Common myeloid progenitor, CD34-positive (primary cell): ENCODE measurements around the gene C9orf152.

ENCODE experiments used
- CTCF ChIA-PET: fragments of 350-600 bp; sonication (Branson Sonifier 250); formaldehyde crosslinking; loops from one replicate; lab custom pipeline; 2021; ENCODE audit warnings: antibody characterized with exemption; lab: Charles Lee
- POLR2A ChIA-PET: fragments of 350-600 bp; sonication (Branson Sonifier 250); formaldehyde crosslinking; loops from one replicate; lab custom pipeline; 2021; ENCODE audit warnings: antibody characterized with exemption; lab: Charles Lee
- DNase-seq, 3 donors: peaks; one replicate each; pipeline versions ENCODE4 v3.0.0 to v3.0.0-alpha.2; 2013
- H3K27ac ChIP-seq, 2 experiments: 1 replicate in 1 of 2; 2 replicates in 1 of 2; pipeline ENCODE4 v1.7.0; 2013; ENCODE audit warnings: inconsistent platforms in 2 of 2, low read length in 2 of 2, mild to moderate bottlenecking in 2 of 2, low read depth in 1 of 2, moderate library complexity in 1 of 2; ENCODE audit not compliant: severe bottlenecking in 2 of 2, insufficient read depth in 1 of 2, poor library complexity in 1 of 2
- H3K27me3 ChIP-seq, 5 experiments: replicated peaks in 2 of 5; 1 replicate in 3 of 5; 2 replicates in 2 of 5; pipeline versions ENCODE4 v1.6.1 to v1.7.0; 2013; ENCODE audit warnings: low read length in 4 of 5, mild to moderate bottlenecking in 2 of 5, moderate library complexity in 2 of 5, inconsistent platforms in 1 of 5; ENCODE audit not compliant: insufficient read depth in 5 of 5, control insufficient read depth in 4 of 5
- H3K36me3 ChIP-seq, 4 experiments: 1 replicate in 2 of 4; 2 replicates in 2 of 4; pipeline versions ENCODE4 v1.6.1 to v1.7.0; 2013; ENCODE audit warnings: low read length in 3 of 4, control low read depth in 1 of 4, mild to moderate bottlenecking in 1 of 4; ENCODE audit not compliant: control insufficient read depth in 4 of 4, insufficient read depth in 4 of 4
- H3K4me1 ChIP-seq, 4 experiments: 1 replicate in 3 of 4; 2 replicates in 1 of 4; pipeline versions ENCODE4 v1.6.1 to v1.7.1; 2013; ENCODE audit warnings: low read length in 3 of 4, mild to moderate bottlenecking in 3 of 4, control low read depth in 1 of 4, inconsistent platforms in 1 of 4, moderate library complexity in 1 of 4; ENCODE audit not compliant: control insufficient read depth in 4 of 4, insufficient read depth in 4 of 4; ENCODE audit errors: control extremely low read depth in 1 of 4
- H3K4me3 ChIP-seq, 7 experiments: 1 replicate in 4 of 7; 2 replicates in 3 of 7; pipeline versions ENCODE4 v1.5.1 to v1.7.0; 2013; ENCODE audit warnings: mild to moderate bottlenecking in 7 of 7, low read length in 6 of 7, moderate library complexity in 6 of 7, inconsistent platforms in 2 of 7, low read depth in 2 of 7, control low read depth in 1 of 7; ENCODE audit not compliant: insufficient read depth in 4 of 7, control insufficient read depth in 1 of 7; ENCODE audit errors: extremely low read depth in 1 of 7
- H3K9me3 ChIP-seq, 5 experiments: 1 replicate in 4 of 5; 2 replicates in 1 of 5; pipeline versions ENCODE4 v1.6.1 to v1.7.1; 2013; ENCODE audit warnings: low read length in 4 of 5, mild to moderate bottlenecking in 2 of 5, inconsistent platforms in 1 of 5, low read depth in 1 of 5, moderate library complexity in 1 of 5; ENCODE audit not compliant: control insufficient read depth in 4 of 5, insufficient read depth in 2 of 5; ENCODE audit errors: control extremely low read depth in 1 of 5
- WGBS: methylation state at CpG from one replicate; pipeline ENCODE4 v1.1.5; 2013; ENCODE audit not compliant: insufficient coverage; 5-methylcytosine and 5-hydroxymethylcytosine counted together

C9orf152 gene

DNA sequence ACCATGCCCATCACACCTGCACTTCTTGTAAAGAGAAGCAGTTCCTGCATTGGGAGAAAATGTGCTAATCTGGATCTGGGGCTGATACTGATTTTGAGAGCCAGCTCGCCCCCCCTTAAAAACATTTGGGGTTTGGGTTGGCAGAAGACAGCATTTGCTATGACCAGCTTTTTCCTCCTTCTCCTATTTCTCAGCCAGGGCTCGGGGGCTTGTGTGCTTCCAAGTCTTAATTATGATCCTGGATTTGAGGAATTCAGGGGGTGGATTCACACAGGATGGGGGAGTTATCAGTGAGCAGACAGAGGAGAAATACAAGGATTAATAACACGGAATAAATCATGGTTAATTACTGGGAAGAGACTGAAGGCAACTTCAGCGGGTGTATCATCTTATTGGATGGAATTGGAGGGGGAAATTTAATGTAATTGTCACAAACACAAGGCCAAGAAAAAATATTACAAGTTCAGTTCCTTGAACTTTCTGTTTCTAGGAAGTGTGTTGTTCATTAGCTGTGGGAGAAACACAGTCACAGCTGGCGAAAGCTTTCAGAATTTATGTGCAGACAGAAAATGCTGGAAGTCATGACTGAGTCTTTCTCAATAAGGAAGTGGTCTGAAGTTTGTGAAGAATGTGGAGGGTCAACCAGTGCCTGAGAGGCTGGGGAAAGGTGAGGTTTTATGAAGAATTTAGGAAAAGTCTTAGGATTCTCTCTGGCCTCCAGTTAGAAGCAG is 15.3 kb downstream of the C9orf152 start:
- Histone ChIP-seq H3K4me3 (peak overlapping the region in 1 of 7 experiments; percentile 1), H3K27me3 (no peaks in the 10 kb centered on the region), H3K27ac (no peak overlapping the region)

DNA sequence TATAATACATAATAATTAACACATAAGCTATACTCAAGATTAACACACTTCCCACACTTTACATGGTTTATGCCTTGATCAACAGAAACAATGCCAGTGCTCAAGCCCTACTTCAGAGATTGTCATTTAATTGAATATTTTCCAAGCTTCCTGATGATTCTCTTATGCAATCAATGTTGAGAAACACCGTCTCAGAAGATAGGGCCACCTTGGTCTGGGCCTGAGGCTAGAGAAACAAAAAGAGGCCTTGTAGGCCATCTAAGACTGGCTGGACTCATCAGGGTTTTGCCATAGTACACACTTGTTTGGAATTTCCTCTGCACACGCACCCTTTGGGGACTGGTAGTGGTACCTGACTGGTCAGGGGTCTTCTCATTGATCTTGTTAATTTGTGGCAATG is 16.3 kb downstream of the C9orf152 start:
- no peaks in the 10 kb centered on the region for H3K36me3 ChIP-seq
- no peak overlapping the region for H3K27ac ChIP-seq
- 100% methylated on average over 1 of the region's 2 CpGs for WGBS
- POLR2A ChIA-PET: no interaction called here
- no peak overlapping the region for H3K4me3 ChIP-seq
- CTCF ChIA-PET: interaction anchor here (0.6 to 1.2 kb wide), 2 partner anchors 8 to 268 kb away, joined by 4 to 5 read pairs; no protein-coding TSS in a partner anchor
- no peaks in the 10 kb centered on the region for H3K9me3 ChIP-seq
- H3K27me3 ChIP-seq: no peaks in the 10 kb centered on the region
- DNase-seq: no peak
- peaks cover 2 to 36% (median 30%) of the 10 kb centered on the region in 4 experiments for H3K4me1 ChIP-seq

More for the DNA sequence above, 15.3 kb downstream of the C9orf152 start:
- no peaks in the 10 kb centered on the region for H3K36me3 ChIP-seq
- CTCF ChIA-PET: interaction anchor here (1.1 to 1.4 kb wide), 3 partner anchors 9 to 19 kb away, joined by 3 to 9 read pairs (median 5); no protein-coding TSS in a partner anchor
- peak in 2 of 3 donors; percentile 54 to 65 for DNase-seq
- POLR2A ChIA-PET: interaction anchor here (0.7 kb wide), 1 partner anchor 18 kb away, joined by 3 read pairs; no protein-coding TSS in a partner anchor
- WGBS: 44% methylated on average over 2 of the region's 5 CpGs
- H3K9me3 ChIP-seq: no peaks in the 10 kb centered on the region
- peaks cover 2 to 36% (median 30%) of the 10 kb centered on the region in 4 experiments for H3K4me1 ChIP-seq

GRCh38 chr9:110189559-110190320 is 18.2 kb downstream of the C9orf152 start:
- H3K4me3 ChIP-seq: no peak overlapping the region
- no peaks in the 10 kb centered on the region for H3K9me3 ChIP-seq
- peaks cover 2 to 37% (median 32%) of the 10 kb centered on the region in 4 experiments for H3K4me1 ChIP-seq
- DNase-seq: no peak
- no peaks in the 10 kb centered on the region for H3K36me3 ChIP-seq
- 97% methylated on average over 5 of the region's 6 CpGs for whole genome bisulfite sequencing
- no peak overlapping the region for H3K27ac ChIP-seq
- ChIA-PET POLR2A (no interaction called here), CTCF (interaction anchor here (1.0 to 1.2 kb wide), 3 partner anchors 10 to 434 kb away, joined by 3 to 4 read pairs (median 3); no protein-coding TSS in a partner anchor)
- H3K27me3 ChIP-seq: no peaks in the 10 kb centered on the region

- no peak overlapping the region for H3K4me3 ChIP-seq
- CTCF ChIA-PET: interaction anchor here (1.0 to 10.2 kb wide), 4 partner anchors 9 to 435 kb away, joined by 3 to 134 read pairs (median 4); no protein-coding TSS in a partner anchor
Observed at GRCh38 chr9:110188991-110189390, 19.0 kb downstream of the C9orf152 start.

DNA sequence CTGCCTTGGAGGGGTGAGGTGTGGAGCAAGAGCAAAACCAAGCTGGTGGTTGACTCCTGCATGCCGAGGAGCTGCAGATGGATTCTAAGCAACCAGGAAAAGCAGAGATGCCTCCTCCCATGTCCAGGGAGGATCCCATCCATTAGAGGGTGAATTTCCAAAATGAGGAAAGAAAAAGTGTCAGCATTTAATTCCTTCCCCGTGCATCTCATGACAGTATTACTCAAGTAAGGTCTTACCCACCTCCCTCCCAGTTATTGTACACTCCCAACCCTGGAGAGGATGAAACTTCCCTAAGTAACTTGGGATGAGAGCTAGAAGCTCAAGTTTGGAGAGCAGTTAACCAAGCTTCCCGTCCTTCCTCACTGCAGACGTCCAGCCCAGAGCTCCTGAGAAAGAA is 19.9 kb downstream of the C9orf152 start:
- WGBS: 100% methylated on average over 1 of the region's 4 CpGs
- CTCF ChIA-PET: interaction anchor here (0.6 to 10.2 kb wide), 3 partner anchors 18 to 266 kb away, joined by 3 to 134 read pairs (median 3); no protein-coding TSS in a partner anchor
- Histone ChIP-seq H3K27me3 (no peaks in the 10 kb centered on the region), H3K9me3 (no peaks in the 10 kb centered on the region), H3K4me3 (no peak overlapping the region), H3K36me3 (no peaks in the 10 kb centered on the region), H3K27ac (no peak overlapping the region), H3K4me1 (peaks cover 3 to 28% (median 23%) of the 10 kb centered on the region in 4 experiments)
- POLR2A ChIA-PET: no interaction called here
- no peak for DNase-seq

More at GRCh38 chr9:110188991-110189390, 19.0 kb downstream of the C9orf152 start:
- no peaks in the 10 kb centered on the region for H3K9me3 ChIP-seq
- H3K27ac ChIP-seq: no peak overlapping the region
- H3K4me1 ChIP-seq: peaks cover 2 to 35% (median 28%) of the 10 kb centered on the region in 4 experiments
- H3K27me3 ChIP-seq: no peaks in the 10 kb centered on the region
- POLR2A ChIA-PET: no interaction called here
- DNase-seq: peak in 2 of 3 donors; percentile 62 to 80
- WGBS: 62% methylated on average over 2 of the region's 4 CpGs
- H3K36me3 ChIP-seq: no peaks in the 10 kb centered on the region

DNA sequence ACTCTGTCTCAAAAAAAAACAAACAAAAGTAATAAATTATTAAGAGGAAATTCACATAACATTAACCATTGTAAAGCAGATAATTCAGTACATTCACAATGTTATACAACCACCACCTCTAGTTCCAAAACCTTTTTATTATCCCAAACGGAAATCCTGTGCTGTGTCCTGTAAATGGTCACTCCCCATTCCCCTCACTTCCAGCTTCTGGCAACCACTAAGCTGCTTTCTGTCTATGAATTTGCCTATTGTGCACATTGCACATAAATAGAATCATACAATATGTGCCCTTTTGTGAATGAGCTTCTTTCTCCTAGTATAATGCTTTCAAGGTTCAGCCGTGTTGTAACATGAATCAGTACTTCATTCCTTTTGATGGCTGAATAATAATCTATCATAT is 20.8 kb downstream of the C9orf152 start:
- Histone ChIP-seq H3K4me1 (peaks cover 3 to 22% (median 15%) of the 10 kb centered on the region in 4 experiments), H3K27ac (no peak overlapping the region), H3K36me3 (no peaks in the 10 kb centered on the region), H3K4me3 (no peak overlapping the region), H3K9me3 (no peaks in the 10 kb centered on the region), H3K27me3 (no peaks in the 10 kb centered on the region)
- ChIA-PET CTCF (interaction anchor here (0.9 to 10.2 kb wide), 2 partner anchors 19 to 31 kb away, joined by 3 to 134 read pairs; no protein-coding TSS in a partner anchor), POLR2A (no interaction called here)
- 54% methylated on average over 2 of the region's 2 CpGs for WGBS
- no peak for DNase-seq
